Activated CD4-positive, alpha-beta T cell treated with anti-CD3 and anti-CD28 coated beads, Interleukin-2, amount 10 ng/mL, durations not matched to agents 7 days and 5 days (primary cell): ENCODE results near the gene LXN. TPM values are rescaled to one million over a fixed set of nuclear protein-coding genes. Genes with fewer than 3 reads are reported as not detected.
A peak's percentile ranks its signal among the peaks of the same experiment; 100 is the strongest.

Experiments used
- CTCF ChIA-PET: fragments of 350-600 bp; sonication (Branson Sonifier 250); formaldehyde crosslinking; loops from one replicate; lab custom pipeline; 2021; ENCODE audit warnings: antibody characterized with exemption; lab: Charles Lee
- POLR2A ChIA-PET: fragments of 350-600 bp; sonication (Branson Sonifier 250); formaldehyde crosslinking; loops from one replicate; lab custom pipeline; 2021; ENCODE audit warnings: antibody characterized with exemption; lab: Charles Lee
- DNase-seq: peaks from one replicate; pipeline ENCODE4 v3.0.0-alpha.2; 2020
- H3K27ac Mint-ChIP-seq: one replicate; pipeline ENCODE4 v1.8.0; 2021; ENCODE audit warnings: mild to moderate bottlenecking, moderate library complexity, mixed read lengths
- H3K27me3 Mint-ChIP-seq: one replicate; pipeline ENCODE4 v1.8.0; 2021; ENCODE audit warnings: mixed read lengths
- H3K36me3 Mint-ChIP-seq: one replicate; pipeline ENCODE4 v1.8.0; 2021; ENCODE audit warnings: low read depth, mixed read lengths
- H3K4me1 Mint-ChIP-seq: one replicate; pipeline ENCODE4 v1.8.0; 2021; ENCODE audit warnings: mixed read lengths
- H3K4me3 Mint-ChIP-seq: one replicate; pipeline ENCODE4 v1.8.0; 2021; ENCODE audit warnings: mild to moderate bottlenecking, moderate library complexity, mixed read lengths
- H3K9me3 Mint-ChIP-seq: one replicate; pipeline ENCODE4 v1.8.0; 2021; ENCODE audit warnings: mixed read lengths
- total RNA-seq, 2 experiments: library from RNA; stranded (reverse); gene quantifications; one replicate each; pipeline ENCODE4 v1.2.3, GENCODE V29; 2021

LXN gene
- total RNA-seq, 2 experiments from 2014 or later: 9.3 to 11.5 TPM

DNA sequence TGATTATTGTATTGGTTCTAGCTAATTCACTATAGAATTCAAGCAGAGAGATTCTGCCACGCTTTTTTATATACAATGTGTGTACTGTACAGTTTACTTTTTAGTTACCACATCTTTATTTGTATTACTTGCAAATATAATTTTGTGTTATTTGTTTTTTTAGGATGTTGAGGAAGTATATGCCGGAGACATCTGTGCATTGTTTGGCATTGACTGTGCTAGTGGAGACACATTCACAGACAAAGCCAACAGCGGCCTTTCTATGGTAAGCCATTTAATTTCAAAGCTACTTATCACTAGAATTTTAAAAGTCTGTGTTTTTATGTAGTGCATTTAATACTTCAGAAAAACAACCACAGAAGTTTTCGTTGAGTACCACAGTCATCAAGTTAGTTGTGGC, 11.7 kb downstream of the LXN start:
- ChIA-PET CTCF (interaction anchor here (2.3 to 4.0 kb wide), 3 partner anchors 10 to 16 kb away, joined by 6 to 32 read pairs (median 17); partner anchors contain the start of genes GFM1 and LXN), POLR2A (no interaction called here)
- no peak overlapping the region for H3K4me3 Mint-ChIP-seq
- DNase-seq: no peak
- no peaks in the 10 kb centered on the region for H3K9me3 Mint-ChIP-seq
- H3K36me3 Mint-ChIP-seq: peaks cover 26% of the 10 kb centered on the region
- peaks cover 10% of the 10 kb centered on the region for H3K4me1 Mint-ChIP-seq
- no peak overlapping the region for H3K27ac Mint-ChIP-seq
- H3K27me3 Mint-ChIP-seq: no peaks in the 10 kb centered on the region

DNA sequence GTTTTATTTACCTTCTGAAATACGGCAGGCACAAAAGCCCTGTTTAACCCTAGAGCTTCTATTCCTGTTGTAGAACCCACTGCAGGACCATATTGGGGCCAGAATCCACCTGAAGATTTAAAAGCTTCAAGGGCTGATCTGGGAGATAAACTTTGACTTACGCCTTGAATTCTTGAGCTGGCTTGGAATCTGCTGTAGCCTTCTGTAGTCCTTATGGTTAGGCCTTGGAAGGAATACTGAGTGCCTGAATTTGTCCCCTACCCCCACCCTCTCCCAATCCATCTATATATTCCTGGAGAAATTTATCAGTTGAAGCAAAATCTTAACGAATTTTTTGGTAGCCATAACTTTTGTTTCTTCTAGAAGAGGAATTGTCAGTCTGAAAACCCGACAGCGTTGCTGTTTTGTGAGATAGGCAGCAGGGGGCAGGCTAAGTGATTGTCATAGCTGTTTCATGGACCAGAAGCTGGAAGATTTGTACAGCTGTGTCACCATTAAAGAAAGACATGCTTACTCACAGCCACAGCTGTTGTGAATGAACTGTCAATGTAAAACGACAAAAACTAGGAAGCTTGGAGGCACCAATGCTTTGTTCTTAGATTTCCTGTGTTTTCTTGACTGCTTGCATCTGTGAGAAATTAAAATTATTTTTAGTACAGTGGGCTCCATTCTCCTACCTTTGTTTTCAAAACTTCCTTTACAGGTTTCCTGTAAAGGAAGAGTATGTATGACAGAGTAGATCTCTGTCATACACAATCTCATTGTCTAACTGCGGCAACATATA, 12.8 kb downstream of the LXN start:
- no peaks in the 10 kb centered on the region for H3K27me3 Mint-ChIP-seq
- peak; percentile 71 for DNase-seq
- no peaks in the 10 kb centered on the region for H3K9me3 Mint-ChIP-seq
- POLR2A ChIA-PET: interaction anchor here (1.7 kb wide), 1 partner anchor 15 kb away, joined by 4 read pairs; the partner anchor contains the start of gene GFM1
- H3K4me3 Mint-ChIP-seq: no peak overlapping the region
- peaks cover 10% of the 10 kb centered on the region for H3K4me1 Mint-ChIP-seq
- CTCF ChIA-PET: interaction anchor here (1.2 to 4.0 kb wide), 12 partner anchors 11 to 142 kb away, joined by 3 to 32 read pairs (median 4); partner anchors contain the start of genes GFM1, LXN, MFSD1 and MLF1
- H3K36me3 Mint-ChIP-seq: peaks cover 23% of the 10 kb centered on the region
- H3K27ac Mint-ChIP-seq: no peak overlapping the region

DNA sequence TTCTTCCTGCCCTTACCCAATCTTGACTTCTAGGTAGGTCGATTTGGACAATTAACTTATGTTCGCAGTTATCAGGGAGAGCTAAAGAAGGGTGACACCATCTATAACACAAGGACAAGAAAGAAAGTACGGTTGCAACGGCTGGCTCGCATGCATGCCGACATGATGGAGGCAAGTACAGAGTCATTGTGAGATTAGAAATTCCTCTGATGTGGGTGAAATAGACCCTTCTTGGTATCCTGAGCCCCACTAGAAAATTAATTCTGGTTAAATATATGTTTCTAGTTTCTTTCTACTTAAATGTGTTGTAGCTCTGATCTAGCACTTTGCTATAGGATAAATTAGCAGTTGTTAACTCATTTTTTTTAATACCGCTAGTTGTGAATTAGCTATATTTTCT, 13.6 kb downstream of the LXN start:
- peaks cover 10% of the 10 kb centered on the region for H3K4me1 Mint-ChIP-seq
- ChIA-PET CTCF (interaction anchor here (0.9 to 4.0 kb wide), 12 partner anchors 11 to 143 kb away, joined by 3 to 32 read pairs (median 4); partner anchors contain the start of genes GFM1, LXN, MFSD1 and MLF1), POLR2A (interaction anchor here (1.7 kb wide), 1 partner anchor 14 kb away, joined by 4 read pairs; the partner anchor contains the start of gene GFM1)
- no peak overlapping the region for H3K27ac Mint-ChIP-seq
- H3K36me3 Mint-ChIP-seq: peaks cover 20% of the 10 kb centered on the region
- DNase-seq: no peak
- no peaks in the 10 kb centered on the region for H3K27me3 Mint-ChIP-seq
- H3K9me3 Mint-ChIP-seq: no peaks in the 10 kb centered on the region
- no peak overlapping the region for H3K4me3 Mint-ChIP-seq

DNA sequence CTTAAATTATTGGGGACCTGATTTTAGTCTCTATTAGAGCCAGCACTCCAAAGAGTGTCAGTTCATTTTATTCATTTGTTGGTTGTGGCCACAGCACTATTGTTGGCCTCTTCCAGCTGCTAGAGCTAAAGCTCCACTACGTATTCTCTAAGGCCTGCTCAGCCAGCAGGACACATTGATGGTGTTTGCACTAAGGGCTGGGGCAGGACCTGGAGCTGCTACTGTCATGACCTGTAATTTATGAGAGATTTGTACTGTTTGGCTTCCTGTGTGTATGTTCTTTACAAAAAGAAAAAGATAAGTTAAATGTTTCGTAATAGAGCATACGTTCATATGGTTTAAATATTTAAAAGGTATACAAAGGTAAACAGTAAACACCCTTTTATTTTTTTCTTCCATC, 20.0 kb downstream of the LXN start:
- no peak overlapping the region for H3K27ac Mint-ChIP-seq
- ChIA-PET CTCF (interaction anchor here (0.6 to 3.5 kb wide), 3 partner anchors 8 to 139 kb away, joined by 3 to 17 read pairs (median 4); partner anchors contain the start of gene GFM1), POLR2A (no interaction called here)
- no peak for DNase-seq
- no peaks in the 10 kb centered on the region for H3K9me3 Mint-ChIP-seq
- peaks cover 5% of the 10 kb centered on the region for H3K4me1 Mint-ChIP-seq
- no peak overlapping the region for H3K4me3 Mint-ChIP-seq
- H3K36me3 Mint-ChIP-seq: peaks cover 33% of the 10 kb centered on the region
- H3K27me3 Mint-ChIP-seq: no peaks in the 10 kb centered on the region

DNA sequence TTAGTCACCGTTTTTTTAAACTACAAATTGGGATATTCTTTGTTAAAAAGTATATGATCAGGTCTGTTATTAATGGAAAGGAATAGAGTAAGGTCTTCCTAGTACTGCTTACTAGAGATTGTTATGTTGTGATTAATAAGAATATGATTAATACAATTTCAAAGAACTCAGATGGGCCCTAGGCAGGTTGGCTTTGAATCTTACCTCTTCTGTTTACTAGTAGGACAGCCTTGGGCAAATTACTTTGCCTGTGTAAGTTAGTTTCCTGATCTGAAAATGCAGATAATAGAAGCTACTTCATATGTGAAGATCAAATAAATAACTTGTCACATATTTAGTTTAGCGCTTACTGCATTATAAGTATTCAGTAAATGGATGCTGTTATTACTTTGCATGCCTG, 21.3 kb downstream of the LXN start:
- CTCF ChIA-PET: interaction anchor here (0.6 to 1.6 kb wide), 2 partner anchors 71 to 140 kb away, joined by 3 to 4 read pairs; no protein-coding TSS in a partner anchor
- H3K4me1 Mint-ChIP-seq: peaks cover 13% of the 10 kb centered on the region
- H3K4me3 Mint-ChIP-seq: no peak overlapping the region
- no peak for DNase-seq
- POLR2A ChIA-PET: interaction anchor here (0.6 kb wide), 1 partner anchor 1773 kb away, joined by 3 read pairs; no protein-coding TSS in a partner anchor
- peaks cover 38% of the 10 kb centered on the region for H3K36me3 Mint-ChIP-seq
- no peaks in the 10 kb centered on the region for H3K27me3 Mint-ChIP-seq
- H3K9me3 Mint-ChIP-seq: no peaks in the 10 kb centered on the region
- no peak overlapping the region for H3K27ac Mint-ChIP-seq

DNA sequence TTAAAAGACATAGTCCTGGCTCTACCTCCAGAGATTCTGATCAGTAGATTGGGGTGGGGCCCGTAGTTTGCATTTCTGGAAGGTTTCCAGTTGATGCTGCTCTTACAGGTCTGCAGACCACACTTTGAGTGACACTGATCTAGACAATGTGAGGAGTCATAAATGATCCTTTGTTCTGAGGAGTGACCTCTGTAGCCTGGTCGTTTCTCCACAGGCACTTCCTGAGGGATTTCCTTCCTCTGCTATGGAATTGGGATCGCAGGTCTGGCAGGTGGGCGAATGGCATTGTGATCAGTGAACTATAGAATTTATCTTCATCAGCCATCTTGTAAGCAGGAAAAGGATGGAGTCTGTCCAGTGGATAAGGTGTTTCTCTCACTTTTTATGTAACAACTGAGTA, 22.7 kb downstream of the LXN start:
- Mint-ChIP-seq H3K4me1 (peaks cover 24% of the 10 kb centered on the region), H3K27ac (no peak overlapping the region), H3K4me3 (no peak overlapping the region), H3K36me3 (peaks cover 39% of the 10 kb centered on the region), H3K27me3 (no peaks in the 10 kb centered on the region), H3K9me3 (no peaks in the 10 kb centered on the region)
- ChIA-PET CTCF (no interaction called here), POLR2A (no interaction called here)
- DNase-seq: no peak

DNA sequence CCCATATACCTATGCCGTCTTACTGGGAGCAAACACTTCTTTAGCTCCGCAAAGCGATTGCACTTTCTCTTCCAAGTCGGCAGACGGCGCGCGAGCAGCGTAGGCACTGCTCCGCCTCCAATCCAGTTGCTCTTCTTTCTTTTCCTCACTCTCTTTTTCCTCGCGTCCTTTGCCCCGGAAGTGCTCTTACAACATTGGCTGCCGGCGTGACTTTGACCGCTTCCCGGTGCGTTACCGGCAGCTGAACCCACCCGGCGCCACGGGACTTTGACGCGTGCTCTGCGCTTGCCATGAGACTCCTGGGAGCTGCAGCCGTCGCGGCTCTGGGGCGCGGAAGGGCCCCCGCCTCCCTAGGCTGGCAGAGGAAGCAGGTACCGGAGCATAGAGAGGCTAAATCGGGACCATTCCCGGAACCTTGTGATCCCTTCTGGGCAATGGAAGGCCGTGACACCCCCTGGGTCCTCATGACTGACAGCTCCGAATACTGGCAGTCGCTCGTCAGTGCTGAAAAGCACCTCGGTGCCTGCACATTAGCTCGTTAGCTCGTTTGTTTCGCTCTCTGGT, 28.0 kb downstream of the LXN start, which contains the start of gene GFM1:
Gene GFM1, plus strand, starts transcription at position 183 of the 564 bp plus-strand sequence. Its CDS starts 108 bp downstream, at position 291.
- peaks cover 31% of the 10 kb centered on the region for H3K4me1 Mint-ChIP-seq
- CTCF ChIA-PET: interaction anchor here (0.6 to 3.4 kb wide), 21 partner anchors 9 to 636 kb away, joined by 3 to 32 read pairs (median 4); no protein-coding TSS in a partner anchor
- peaks cover 26% of the 10 kb centered on the region for H3K36me3 Mint-ChIP-seq
- H3K9me3 Mint-ChIP-seq: no peaks in the 10 kb centered on the region
- peak within 1 kb of the TSS; percentile 93 for H3K4me3 Mint-ChIP-seq
- peak; percentile 92 for DNase-seq
- H3K27me3 Mint-ChIP-seq: no peaks in the 10 kb centered on the region
- POLR2A ChIA-PET: interaction anchor here (0.6 to 0.9 kb wide), 2 partner anchors 15 to 1388 kb away, joined by 4 to 5 read pairs; no protein-coding TSS in a partner anchor
- peak within 1 kb of the TSS; percentile 89 for H3K27ac Mint-ChIP-seq

DNA sequence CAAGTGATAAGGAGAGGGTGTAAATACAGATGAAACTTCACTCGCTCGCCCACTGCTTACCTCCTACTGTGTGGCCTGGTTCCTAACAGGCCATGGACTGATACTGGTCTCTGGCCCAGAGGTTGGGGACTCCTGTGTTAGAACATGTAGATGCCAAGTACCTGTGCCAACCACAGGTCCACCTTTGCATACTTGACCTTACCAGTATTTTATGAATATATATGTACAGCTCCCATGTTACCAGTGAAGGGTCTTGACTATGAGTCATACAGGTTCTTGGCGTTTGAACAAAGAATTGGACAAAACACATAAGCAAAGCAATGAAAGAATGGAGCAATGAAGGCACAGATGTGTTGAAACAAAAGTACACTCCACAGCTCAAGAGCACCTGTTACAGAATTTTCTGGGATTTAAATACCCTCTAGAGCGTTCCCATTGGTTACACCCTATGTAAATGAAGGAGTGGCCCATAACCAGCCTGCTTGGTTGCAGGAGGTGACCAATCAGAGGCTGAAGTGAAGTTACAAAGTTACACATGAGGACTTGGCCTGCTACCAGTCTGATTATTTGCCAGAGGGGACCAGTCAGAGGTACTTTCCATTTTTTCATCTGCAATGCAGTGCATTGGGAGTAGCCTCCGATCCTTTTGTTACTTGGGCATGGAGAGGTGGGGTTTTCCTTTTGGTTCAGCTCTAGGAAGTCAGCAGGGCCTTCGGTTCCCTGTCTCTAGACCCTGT, 29.8 kb downstream of the LXN start:
- no peak for DNase-seq
- POLR2A ChIA-PET: no interaction called here
- no peaks in the 10 kb centered on the region for H3K27me3 Mint-ChIP-seq
- CTCF ChIA-PET: no interaction called here
- no peak overlapping the region for H3K27ac Mint-ChIP-seq
- H3K36me3 Mint-ChIP-seq: peaks cover 14% of the 10 kb centered on the region
- H3K4me1 Mint-ChIP-seq: peaks cover 26% of the 10 kb centered on the region
- no peaks in the 10 kb centered on the region for H3K9me3 Mint-ChIP-seq
- H3K4me3 Mint-ChIP-seq: no peak overlapping the region

DNA sequence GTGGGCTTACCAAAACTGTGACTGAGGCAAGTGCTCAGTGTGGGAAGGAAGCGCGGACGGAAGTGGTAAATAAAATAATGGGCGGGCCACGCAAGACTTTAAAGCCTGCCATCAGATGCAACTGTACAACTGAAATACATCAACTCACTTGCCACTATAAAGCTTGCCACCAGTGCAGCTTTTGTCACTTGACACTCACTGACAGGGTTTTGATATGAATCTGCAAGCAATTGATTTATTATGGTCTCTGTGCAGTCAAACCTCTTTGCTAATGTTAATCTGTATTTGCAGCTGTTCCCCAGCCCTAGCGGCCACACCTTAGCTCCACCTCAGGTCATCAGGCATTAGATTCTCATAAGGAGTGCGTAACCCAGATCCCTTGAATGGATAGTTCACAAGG, 30.4 kb downstream of the LXN start:
- Mint-ChIP-seq H3K36me3 (peaks cover 11% of the 10 kb centered on the region), H3K9me3 (no peaks in the 10 kb centered on the region), H3K27ac (no peak overlapping the region), H3K4me3 (no peak overlapping the region), H3K4me1 (peaks cover 23% of the 10 kb centered on the region), H3K27me3 (no peaks in the 10 kb centered on the region)
- ChIA-PET POLR2A (no interaction called here), CTCF (no interaction called here)
- DNase-seq: no peak

DNA sequence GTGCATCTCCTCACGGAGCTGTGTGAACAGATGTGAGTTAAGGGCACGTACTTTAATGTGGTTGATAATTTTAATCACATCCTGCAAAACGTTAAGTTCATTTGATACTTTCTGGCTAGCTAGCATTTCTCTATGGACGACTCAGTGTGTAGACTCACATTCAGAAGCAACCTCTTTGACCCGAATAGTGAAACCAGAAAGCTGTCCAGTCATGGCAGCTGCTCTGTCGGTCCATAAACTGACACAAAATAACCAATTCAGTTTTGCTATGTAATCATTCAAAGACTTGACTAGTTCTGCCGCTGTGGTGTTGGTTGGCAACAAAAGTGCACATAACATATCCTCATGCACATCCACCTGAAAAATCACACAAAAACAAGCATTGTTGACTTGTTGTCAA, 31.8 kb downstream of the LXN start:
- POLR2A ChIA-PET: no interaction called here
- Mint-ChIP-seq H3K27ac (no peak overlapping the region), H3K4me1 (peaks cover 14% of the 10 kb centered on the region), H3K27me3 (peaks cover 2% of the 10 kb centered on the region), H3K9me3 (peaks cover 2% of the 10 kb centered on the region), H3K4me3 (no peak overlapping the region), H3K36me3 (peaks cover 3% of the 10 kb centered on the region)
- no peak for DNase-seq
- CTCF ChIA-PET: no interaction called here

DNA sequence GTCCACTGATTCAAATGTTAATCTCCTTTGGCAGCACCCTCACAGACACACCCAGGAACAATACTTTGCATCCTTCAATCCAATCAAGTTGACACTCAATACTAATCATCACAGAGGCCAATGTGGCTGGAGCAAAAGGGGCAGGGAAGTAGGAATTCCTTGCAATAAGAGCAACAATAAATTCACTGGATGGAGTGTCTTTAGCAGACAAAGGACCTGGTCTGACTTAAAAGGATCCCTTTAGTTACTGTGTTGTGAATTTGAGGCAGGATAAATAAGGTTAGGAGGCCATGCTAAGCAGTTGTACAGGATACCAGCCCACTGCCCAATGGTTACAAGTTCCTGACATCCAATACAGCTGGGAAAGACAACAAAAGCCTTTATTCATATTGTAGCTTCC, 40.5 kb downstream of the LXN start:
- POLR2A ChIA-PET: no interaction called here
- no peak overlapping the region for H3K4me3 Mint-ChIP-seq
- peaks cover 2% of the 10 kb centered on the region for H3K4me1 Mint-ChIP-seq
- no peaks in the 10 kb centered on the region for H3K36me3 Mint-ChIP-seq
- no peak overlapping the region for H3K27ac Mint-ChIP-seq
- CTCF ChIA-PET: interaction anchor here (1.2 kb wide), 1 partner anchor 12 kb away, joined by 3 read pairs; the partner anchor contains the start of gene GFM1
- DNase-seq: no peak
- peaks cover 2% of the 10 kb centered on the region for H3K9me3 Mint-ChIP-seq
- H3K27me3 Mint-ChIP-seq: peaks cover 5% of the 10 kb centered on the region

DNA sequence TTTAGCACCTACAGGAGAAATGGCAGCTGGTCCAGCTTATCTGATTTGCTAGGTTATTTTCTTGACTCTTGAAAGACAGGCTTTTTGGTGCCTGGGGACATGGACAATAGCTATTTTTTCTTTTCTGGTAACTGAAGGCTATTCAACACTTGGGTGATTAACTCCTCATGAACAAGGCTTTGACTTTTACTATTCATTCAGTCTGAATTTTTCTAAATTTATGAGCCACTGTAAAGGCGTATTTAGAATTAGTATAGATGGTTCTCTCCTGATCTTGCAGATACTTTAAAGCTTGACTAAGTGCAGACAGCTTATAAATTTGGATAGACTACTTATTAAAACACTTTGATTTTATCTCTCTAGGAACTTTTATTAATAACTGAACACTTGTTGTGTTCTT, 46.6 kb downstream of the LXN start:
- no peak overlapping the region for H3K27ac Mint-ChIP-seq
- ChIA-PET POLR2A (no interaction called here), CTCF (interaction anchor here (1.2 kb wide), 1 partner anchor 19 kb away, joined by 3 read pairs; no protein-coding TSS in a partner anchor)
- H3K9me3 Mint-ChIP-seq: peaks cover 3% of the 10 kb centered on the region
- no peak overlapping the region for H3K4me3 Mint-ChIP-seq
- no peaks in the 10 kb centered on the region for H3K36me3 Mint-ChIP-seq
- DNase-seq: no peak
- H3K4me1 Mint-ChIP-seq: no peaks in the 10 kb centered on the region
- H3K27me3 Mint-ChIP-seq: peaks cover 3% of the 10 kb centered on the region
